HEK293 (cell line): ENCODE results near the gene VASH2.

ENCODE experiments used
- EGR2 ChIP-seq: fragments of 450-650 bp; formaldehyde crosslinking; IDR thresholded peaks from 2 replicates; pipeline ENCODE4 v1.5.1; 2016; ENCODE audit warnings: low read depth, missing biosample characterization, missing genetic modification characterization
- KLF9 ChIP-seq: fragments of 450-650 bp; formaldehyde crosslinking; IDR thresholded peaks from 2 replicates; pipeline ENCODE4 v1.5.1; 2016; ENCODE audit warnings: missing biosample characterization, missing genetic modification characterization, low read depth
- MYNN ChIP-seq: fragments of 450-650 bp; formaldehyde crosslinking; IDR thresholded peaks from 2 replicates; pipeline ENCODE4 v1.5.1; 2016; ENCODE audit warnings: missing biosample characterization, missing genetic modification characterization, borderline replicate concordance
- MZF1 ChIP-seq: fragments of 450-650 bp; formaldehyde crosslinking; IDR thresholded peaks from 2 replicates; pipeline ENCODE4 v1.5.1; 2017; ENCODE audit warnings: missing biosample characterization, missing genetic modification characterization, borderline replicate concordance
- SCRT2 ChIP-seq: fragments of 450-650 bp; formaldehyde crosslinking; IDR thresholded peaks from 2 replicates; pipeline ENCODE4 v1.5.1; 2016; ENCODE audit warnings: missing biosample characterization, missing genetic modification characterization
- TCF7L2 ChIP-seq: IDR thresholded peaks from 2 replicates; pipeline ENCODE4 v1.6.1; 2011; ENCODE audit warnings: low read depth, mild to moderate bottlenecking, inconsistent platforms, low read length, moderate library complexity, borderline replicate concordance
- WT1 ChIP-seq: fragments of 450-650 bp; formaldehyde crosslinking; IDR thresholded peaks from 2 replicates; pipeline ENCODE4 v1.5.1; 2016; ENCODE audit warnings: missing biosample characterization, missing genetic modification characterization
- ZNF184 ChIP-seq: fragments of 450-650 bp; IDR thresholded peaks from 2 replicates; pipeline ENCODE4 v1.5.1; 2018; ENCODE audit warnings: missing biosample characterization, mild to moderate bottlenecking, missing genetic modification characterization
- ZNF202 ChIP-seq: fragments of 450-650 bp; formaldehyde crosslinking; IDR thresholded peaks from 2 replicates; pipeline ENCODE4 v1.5.1; 2016; ENCODE audit warnings: missing biosample characterization, missing genetic modification characterization, borderline replicate concordance
- ZNF302 ChIP-seq: fragments of 450-650 bp; formaldehyde crosslinking; IDR thresholded peaks from 2 replicates; pipeline ENCODE4 v1.5.1; 2016; ENCODE audit warnings: missing biosample characterization, missing genetic modification characterization, low read depth
- ZNF37A ChIP-seq: fragments of 450-650 bp; IDR thresholded peaks from 2 replicates; pipeline ENCODE4 v1.5.1; 2018; ENCODE audit warnings: missing biosample characterization, missing genetic modification characterization
- ZNF416 ChIP-seq: fragments of 450-650 bp; formaldehyde crosslinking; IDR thresholded peaks from 2 replicates; pipeline ENCODE4 v1.5.1; 2016; ENCODE audit warnings: missing biosample characterization, missing genetic modification characterization
- ZNF521 ChIP-seq: fragments of 450-650 bp; formaldehyde crosslinking; IDR thresholded peaks from 2 replicates; pipeline ENCODE4 v1.5.1; 2017; ENCODE audit warnings: missing biosample characterization, mild to moderate bottlenecking, missing genetic modification characterization
- ZNF549 ChIP-seq: fragments of 450-650 bp; IDR thresholded peaks from 2 replicates; pipeline ENCODE4 v1.5.1; 2018; ENCODE audit warnings: missing biosample characterization, missing genetic modification characterization, mild to moderate bottlenecking, inconsistent platforms, moderate library complexity
- ZNF623 ChIP-seq: fragments of 450-650 bp; formaldehyde crosslinking; IDR thresholded peaks from 2 replicates; pipeline ENCODE4 v1.5.1; 2016; ENCODE audit warnings: missing biosample characterization, missing genetic modification characterization
- ZNF629 ChIP-seq: fragments of 450-650 bp; formaldehyde crosslinking; IDR thresholded peaks from 2 replicates; pipeline ENCODE4 v1.5.1; 2017; ENCODE audit warnings: missing biosample characterization, missing genetic modification characterization
- ZNF843 ChIP-seq: fragments of 450-650 bp; formaldehyde crosslinking; IDR thresholded peaks from 2 replicates; pipeline ENCODE4 v1.5.1; 2016; ENCODE audit warnings: missing biosample characterization, missing genetic modification characterization
- ZSCAN23 ChIP-seq: fragments of 450-650 bp; formaldehyde crosslinking; IDR thresholded peaks from 2 replicates; pipeline ENCODE4 v1.5.1; 2016; ENCODE audit warnings: missing biosample characterization, missing genetic modification characterization
- TF ChIP-seq, protein P1 (sequence below): fragments of 450-650 bp; formaldehyde crosslinking; conservative IDR thresholded peaks from 2 replicates; pipeline ENCODE4 v1.5.1; 2016; ENCODE audit warnings: low read depth, missing biosample characterization, missing genetic modification characterization
- TF ChIP-seq, protein P2 (sequence below): fragments of 450-650 bp; formaldehyde crosslinking; IDR thresholded peaks from 2 replicates; pipeline ENCODE4 v1.5.1; 2016; ENCODE audit warnings: missing biosample characterization, missing genetic modification characterization
- TF ChIP-seq, protein P3 (sequence below): fragments of 450-650 bp; formaldehyde crosslinking; IDR thresholded peaks from 2 replicates; pipeline ENCODE4 v1.5.1; 2016; ENCODE audit warnings: missing biosample characterization, missing genetic modification characterization
- TF ChIP-seq, protein P4 (sequence below): fragments of 450-650 bp; formaldehyde crosslinking; IDR thresholded peaks from 2 replicates; pipeline ENCODE4 v1.5.1; 2016; ENCODE audit warnings: missing biosample characterization, missing genetic modification characterization
- TF ChIP-seq, protein P5 (sequence below): fragments of 450-650 bp; formaldehyde crosslinking; IDR thresholded peaks from 2 replicates; pipeline ENCODE4 v1.5.1; 2016; ENCODE audit warnings: missing biosample characterization, missing genetic modification characterization, borderline replicate concordance
- TF ChIP-seq, protein P6 (sequence below): fragments of 450-650 bp; formaldehyde crosslinking; IDR thresholded peaks from 2 replicates; pipeline ENCODE4 v1.5.1; 2017; ENCODE audit warnings: missing biosample characterization, missing genetic modification characterization
- TF ChIP-seq, protein P7 (sequence below): fragments of 450-650 bp; formaldehyde crosslinking; IDR thresholded peaks from 2 replicates; pipeline ENCODE4 v1.5.1; 2016; ENCODE audit warnings: missing biosample characterization, missing genetic modification characterization

The VASH2 gene

DNA sequence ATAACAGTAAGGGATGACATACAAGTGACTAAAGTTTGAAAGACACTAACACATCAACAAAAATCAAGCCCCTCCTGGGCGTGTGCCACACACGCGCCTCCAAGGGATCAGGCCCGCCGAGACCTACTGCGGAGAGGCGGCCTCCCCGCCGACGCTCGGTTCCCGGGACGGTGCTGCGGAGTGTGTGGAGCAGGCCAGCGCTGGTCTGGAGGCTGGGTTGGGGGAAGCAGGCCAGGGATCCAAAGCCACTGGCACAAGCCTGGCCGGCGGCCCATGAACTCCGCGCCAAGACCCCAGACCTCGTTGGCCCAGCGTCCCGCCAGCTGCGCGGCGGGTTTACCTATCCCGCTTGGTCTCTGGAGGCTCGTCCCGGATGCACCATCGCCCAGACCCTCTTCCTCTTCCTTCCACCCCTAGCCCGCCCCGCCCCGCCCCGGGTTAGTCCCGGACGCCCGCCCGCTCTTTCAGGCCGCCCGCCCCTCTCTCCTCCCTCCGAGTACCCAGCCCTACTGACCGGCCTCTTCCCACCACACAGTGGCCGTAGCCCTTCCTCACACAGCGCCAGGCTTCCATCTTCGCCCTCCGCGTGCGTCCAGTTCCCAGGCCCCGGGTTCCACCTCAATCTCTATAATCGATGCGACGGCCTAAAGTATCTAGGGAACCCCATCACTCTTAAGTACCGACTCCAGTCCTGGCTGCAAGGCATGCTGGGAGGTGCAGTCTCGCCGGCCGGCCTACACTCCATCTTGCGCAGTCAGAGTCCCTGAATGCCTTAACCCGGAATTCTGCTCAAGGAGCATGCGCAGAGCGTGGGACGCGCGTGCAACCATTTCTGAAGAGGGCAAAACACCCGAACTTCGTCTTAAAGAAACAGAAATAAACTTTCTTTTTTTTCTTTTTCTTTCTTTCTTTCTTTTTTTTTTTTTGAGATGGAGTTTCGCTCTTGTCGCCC, 65.0 kb downstream of the VASH2 start, which contains the start of gene ANGEL2 (continued):
- TF ChIP-seq ZNF202 (tag by site-specific recombination), result no peak
- TF ChIP-seq MZF1 (tag by site-specific recombination), result no peak
- peak; percentile 13 for TF ChIP-seq WT1 (tag by site-specific recombination)
- TF ChIP-seq ZNF843 (tag by site-specific recombination), result no peak
- no peak for TF ChIP-seq SCRT2 (tag by site-specific recombination)
- no peak for TF ChIP-seq ZNF416 (tag by site-specific recombination)
- peak; percentile 23 for TF ChIP-seq EGR2 (tag by site-specific recombination)
- TF ChIP-seq, protein P1, sequence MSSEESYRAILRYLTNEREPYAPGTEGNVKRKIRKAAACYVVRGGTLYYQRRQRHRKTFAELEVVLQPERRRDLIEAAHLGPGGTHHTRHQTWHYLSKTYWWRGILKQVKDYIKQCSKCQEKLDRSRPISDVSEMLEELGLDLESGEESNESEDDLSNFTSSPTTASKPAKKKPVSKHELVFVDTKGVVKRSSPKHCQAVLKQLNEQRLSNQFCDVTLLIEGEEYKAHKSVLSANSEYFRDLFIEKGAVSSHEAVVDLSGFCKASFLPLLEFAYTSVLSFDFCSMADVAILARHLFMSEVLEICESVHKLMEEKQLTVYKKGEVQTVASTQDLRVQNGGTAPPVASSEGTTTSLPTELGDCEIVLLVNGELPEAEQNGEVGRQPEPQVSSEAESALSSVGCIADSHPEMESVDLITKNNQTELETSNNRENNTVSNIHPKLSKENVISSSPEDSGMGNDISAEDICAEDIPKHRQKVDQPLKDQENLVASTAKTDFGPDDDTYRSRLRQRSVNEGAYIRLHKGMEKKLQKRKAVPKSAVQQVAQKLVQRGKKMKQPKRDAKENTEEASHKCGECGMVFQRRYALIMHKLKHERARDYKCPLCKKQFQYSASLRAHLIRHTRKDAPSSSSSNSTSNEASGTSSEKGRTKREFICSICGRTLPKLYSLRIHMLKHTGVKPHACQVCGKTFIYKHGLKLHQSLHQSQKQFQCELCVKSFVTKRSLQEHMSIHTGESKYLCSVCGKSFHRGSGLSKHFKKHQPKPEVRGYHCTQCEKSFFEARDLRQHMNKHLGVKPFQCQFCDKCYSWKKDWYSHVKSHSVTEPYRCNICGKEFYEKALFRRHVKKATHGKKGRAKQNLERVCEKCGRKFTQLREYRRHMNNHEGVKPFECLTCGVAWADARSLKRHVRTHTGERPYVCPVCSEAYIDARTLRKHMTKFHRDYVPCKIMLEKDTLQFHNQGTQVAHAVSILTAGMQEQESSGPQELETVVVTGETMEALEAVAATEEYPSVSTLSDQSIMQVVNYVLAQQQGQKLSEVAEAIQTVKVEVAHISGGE (tag by site-specific recombination), result peak; percentile 81
- no peak for TF ChIP-seq ZNF302 (tag by site-specific recombination)
- TF ChIP-seq, protein P2, sequence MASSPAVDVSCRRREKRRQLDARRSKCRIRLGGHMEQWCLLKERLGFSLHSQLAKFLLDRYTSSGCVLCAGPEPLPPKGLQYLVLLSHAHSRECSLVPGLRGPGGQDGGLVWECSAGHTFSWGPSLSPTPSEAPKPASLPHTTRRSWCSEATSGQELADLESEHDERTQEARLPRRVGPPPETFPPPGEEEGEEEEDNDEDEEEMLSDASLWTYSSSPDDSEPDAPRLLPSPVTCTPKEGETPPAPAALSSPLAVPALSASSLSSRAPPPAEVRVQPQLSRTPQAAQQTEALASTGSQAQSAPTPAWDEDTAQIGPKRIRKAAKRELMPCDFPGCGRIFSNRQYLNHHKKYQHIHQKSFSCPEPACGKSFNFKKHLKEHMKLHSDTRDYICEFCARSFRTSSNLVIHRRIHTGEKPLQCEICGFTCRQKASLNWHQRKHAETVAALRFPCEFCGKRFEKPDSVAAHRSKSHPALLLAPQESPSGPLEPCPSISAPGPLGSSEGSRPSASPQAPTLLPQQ (tag by site-specific recombination), result peak; percentile 74
- TF ChIP-seq, protein P3, sequence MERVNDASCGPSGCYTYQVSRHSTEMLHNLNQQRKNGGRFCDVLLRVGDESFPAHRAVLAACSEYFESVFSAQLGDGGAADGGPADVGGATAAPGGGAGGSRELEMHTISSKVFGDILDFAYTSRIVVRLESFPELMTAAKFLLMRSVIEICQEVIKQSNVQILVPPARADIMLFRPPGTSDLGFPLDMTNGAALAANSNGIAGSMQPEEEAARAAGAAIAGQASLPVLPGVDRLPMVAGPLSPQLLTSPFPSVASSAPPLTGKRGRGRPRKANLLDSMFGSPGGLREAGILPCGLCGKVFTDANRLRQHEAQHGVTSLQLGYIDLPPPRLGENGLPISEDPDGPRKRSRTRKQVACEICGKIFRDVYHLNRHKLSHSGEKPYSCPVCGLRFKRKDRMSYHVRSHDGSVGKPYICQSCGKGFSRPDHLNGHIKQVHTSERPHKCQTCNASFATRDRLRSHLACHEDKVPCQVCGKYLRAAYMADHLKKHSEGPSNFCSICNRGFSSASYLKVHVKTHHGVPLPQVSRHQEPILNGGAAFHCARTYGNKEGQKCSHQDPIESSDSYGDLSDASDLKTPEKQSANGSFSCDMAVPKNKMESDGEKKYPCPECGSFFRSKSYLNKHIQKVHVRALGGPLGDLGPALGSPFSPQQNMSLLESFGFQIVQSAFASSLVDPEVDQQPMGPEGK (tag by site-specific recombination), result peak; percentile 85; the same call in 1 of the 2 replicates
- no peak for TF ChIP-seq MYNN (tag by site-specific recombination)
- TF ChIP-seq KLF9, result peak; percentile 42
- TF ChIP-seq, protein P4, sequence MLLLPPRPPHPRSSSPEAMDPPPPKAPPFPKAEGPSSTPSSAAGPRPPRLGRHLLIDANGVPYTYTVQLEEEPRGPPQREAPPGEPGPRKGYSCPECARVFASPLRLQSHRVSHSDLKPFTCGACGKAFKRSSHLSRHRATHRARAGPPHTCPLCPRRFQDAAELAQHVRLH (tag by site-specific recombination), result peak; percentile 52
- TF ChIP-seq ZNF184 (tag by site-specific recombination), result no peak
- TF ChIP-seq, protein P5, sequence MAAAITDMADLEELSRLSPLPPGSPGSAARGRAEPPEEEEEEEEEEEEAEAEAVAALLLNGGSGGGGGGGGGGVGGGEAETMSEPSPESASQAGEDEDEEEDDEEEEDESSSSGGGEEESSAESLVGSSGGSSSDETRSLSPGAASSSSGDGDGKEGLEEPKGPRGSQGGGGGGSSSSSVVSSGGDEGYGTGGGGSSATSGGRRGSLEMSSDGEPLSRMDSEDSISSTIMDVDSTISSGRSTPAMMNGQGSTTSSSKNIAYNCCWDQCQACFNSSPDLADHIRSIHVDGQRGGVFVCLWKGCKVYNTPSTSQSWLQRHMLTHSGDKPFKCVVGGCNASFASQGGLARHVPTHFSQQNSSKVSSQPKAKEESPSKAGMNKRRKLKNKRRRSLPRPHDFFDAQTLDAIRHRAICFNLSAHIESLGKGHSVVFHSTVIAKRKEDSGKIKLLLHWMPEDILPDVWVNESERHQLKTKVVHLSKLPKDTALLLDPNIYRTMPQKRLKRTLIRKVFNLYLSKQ (tag by site-specific recombination), result 0 out of 2 replicates have a peak, but pooled peaks have one; percentile 70
- TF ChIP-seq ZNF521 (tag by site-specific recombination), result no peak
- no peak for TF ChIP-seq ZNF549 (tag by site-specific recombination)
- TF ChIP-seq, protein P6, sequence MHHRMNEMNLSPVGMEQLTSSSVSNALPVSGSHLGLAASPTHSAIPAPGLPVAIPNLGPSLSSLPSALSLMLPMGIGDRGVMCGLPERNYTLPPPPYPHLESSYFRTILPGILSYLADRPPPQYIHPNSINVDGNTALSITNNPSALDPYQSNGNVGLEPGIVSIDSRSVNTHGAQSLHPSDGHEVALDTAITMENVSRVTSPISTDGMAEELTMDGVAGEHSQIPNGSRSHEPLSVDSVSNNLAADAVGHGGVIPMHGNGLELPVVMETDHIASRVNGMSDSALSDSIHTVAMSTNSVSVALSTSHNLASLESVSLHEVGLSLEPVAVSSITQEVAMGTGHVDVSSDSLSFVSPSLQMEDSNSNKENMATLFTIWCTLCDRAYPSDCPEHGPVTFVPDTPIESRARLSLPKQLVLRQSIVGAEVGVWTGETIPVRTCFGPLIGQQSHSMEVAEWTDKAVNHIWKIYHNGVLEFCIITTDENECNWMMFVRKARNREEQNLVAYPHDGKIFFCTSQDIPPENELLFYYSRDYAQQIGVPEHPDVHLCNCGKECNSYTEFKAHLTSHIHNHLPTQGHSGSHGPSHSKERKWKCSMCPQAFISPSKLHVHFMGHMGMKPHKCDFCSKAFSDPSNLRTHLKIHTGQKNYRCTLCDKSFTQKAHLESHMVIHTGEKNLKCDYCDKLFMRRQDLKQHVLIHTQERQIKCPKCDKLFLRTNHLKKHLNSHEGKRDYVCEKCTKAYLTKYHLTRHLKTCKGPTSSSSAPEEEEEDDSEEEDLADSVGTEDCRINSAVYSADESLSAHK (tag by site-specific recombination), result no peak
- TF ChIP-seq, protein P7, sequence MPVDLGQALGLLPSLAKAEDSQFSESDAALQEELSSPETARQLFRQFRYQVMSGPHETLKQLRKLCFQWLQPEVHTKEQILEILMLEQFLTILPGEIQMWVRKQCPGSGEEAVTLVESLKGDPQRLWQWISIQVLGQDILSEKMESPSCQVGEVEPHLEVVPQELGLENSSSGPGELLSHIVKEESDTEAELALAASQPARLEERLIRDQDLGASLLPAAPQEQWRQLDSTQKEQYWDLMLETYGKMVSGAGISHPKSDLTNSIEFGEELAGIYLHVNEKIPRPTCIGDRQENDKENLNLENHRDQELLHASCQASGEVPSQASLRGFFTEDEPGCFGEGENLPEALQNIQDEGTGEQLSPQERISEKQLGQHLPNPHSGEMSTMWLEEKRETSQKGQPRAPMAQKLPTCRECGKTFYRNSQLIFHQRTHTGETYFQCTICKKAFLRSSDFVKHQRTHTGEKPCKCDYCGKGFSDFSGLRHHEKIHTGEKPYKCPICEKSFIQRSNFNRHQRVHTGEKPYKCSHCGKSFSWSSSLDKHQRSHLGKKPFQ, result 0 out of 2 replicates have a peak, but pooled peaks have one; percentile 27
- no peak for TF ChIP-seq ZSCAN23
- TF ChIP-seq ZNF623 (tag by site-specific recombination), result no peak
- TF ChIP-seq ZNF629, result 0 out of 2 replicates have a peak, but pooled peaks have one; percentile 12
- 0 out of 2 replicates have a peak, but pooled peaks have one; percentile 25 for TF ChIP-seq TCF7L2
- TF ChIP-seq ZNF37A (tag by site-specific recombination), result no peak
